ACC112 (cell line): ENCODE results near the gene MEF2A.

Experiments used
- H2AFZ ChIP-seq: fragments of 200-600 bp; sonication (generic); one replicate; pipeline ENCODE4 v1.6.0; 2017; ENCODE audit warnings: antibody characterized with exemption, low read length; ENCODE audit not compliant: unreplicated experiment
- H3K27ac ChIP-seq: fragments of 200-600 bp; sonication (generic); 2 replicates; pipeline ENCODE4 v1.5.1; 2014; ENCODE audit warnings: low read depth, mild to moderate bottlenecking, antibody characterized with exemption, low read length, moderate library complexity
- H3K27me3 ChIP-seq: fragments of 200-600 bp; sonication (generic); 2 replicates; pipeline ENCODE4 v1.6.1; 2014; ENCODE audit warnings: mild to moderate bottlenecking, antibody characterized with exemption, low read length, moderate library complexity, mixed read lengths; ENCODE audit not compliant: insufficient read depth
- H3K36me3 ChIP-seq: fragments of 200-600 bp; sonication (generic); 2 replicates; pipeline ENCODE4 v1.6.1; 2016; ENCODE audit warnings: mild to moderate bottlenecking, antibody characterized with exemption, low read length, moderate library complexity, mixed read lengths; ENCODE audit not compliant: insufficient read depth
- H3K4me1 ChIP-seq: fragments of 200-600 bp; sonication (generic); one replicate; pipeline ENCODE4 v1.6.1; 2016; ENCODE audit warnings: low read length, mixed read lengths; ENCODE audit not compliant: insufficient read depth, unreplicated experiment, control insufficient read depth
- H3K4me3 ChIP-seq: fragments of 200-600 bp; sonication (generic); 2 replicates; pipeline ENCODE4 v1.5.1; 2014; ENCODE audit warnings: mild to moderate bottlenecking, low read depth, low read length
- H3K79me2 ChIP-seq: fragments of 200-600 bp; sonication (generic); one replicate; pipeline ENCODE4 v1.6.0; 2016; ENCODE audit warnings: low read length; ENCODE audit not compliant: control insufficient read depth, unreplicated experiment, insufficient read depth

The MEF2A gene

GRCh38 chr15:99696096-99696495 is 130.3 kb downstream of the MEF2A start:
- Histone ChIP-seq H3K27me3 (no peaks in the 10 kb centered on the region), H3K4me1 (no peaks in the 10 kb centered on the region), H3K36me3 (peaks cover 19% of the 10 kb centered on the region), H3K79me2 (no peaks in the 10 kb centered on the region), H2AFZ (no peak overlapping the region), H3K27ac (no peak overlapping the region), H3K4me3 (no peak overlapping the region)

DNA sequence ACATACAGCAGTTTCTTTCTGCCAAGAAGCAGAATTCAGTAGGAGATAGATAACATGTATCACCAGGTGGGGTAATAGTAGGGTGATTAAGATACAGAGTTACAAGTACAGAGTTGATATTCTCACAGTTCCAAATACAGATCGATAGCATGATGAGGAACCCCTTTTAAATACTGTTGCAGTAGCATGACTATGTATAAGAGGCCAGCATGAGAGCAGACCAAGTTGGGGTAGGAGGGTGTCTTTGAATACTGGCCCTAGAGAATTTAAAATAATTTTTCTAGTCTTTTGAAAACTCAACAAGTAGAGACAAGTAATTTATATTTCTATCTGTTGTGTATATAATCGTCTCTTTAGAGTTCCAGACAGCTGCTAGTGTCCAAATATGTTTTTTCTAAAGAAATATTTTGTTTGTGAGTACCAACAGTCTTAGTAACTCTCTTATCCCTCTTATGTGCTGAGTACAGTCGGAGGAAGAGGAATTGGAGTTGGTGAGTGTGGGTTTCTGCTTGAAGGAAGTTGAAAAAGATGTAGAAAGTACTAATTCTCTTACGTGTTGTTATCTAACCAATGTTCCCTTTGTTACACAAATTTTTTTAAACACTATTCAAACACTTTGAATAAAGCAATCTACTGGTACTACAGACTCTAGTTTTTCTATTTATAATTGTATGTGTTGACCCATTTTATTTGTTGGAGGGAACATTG is 137.3 kb downstream of the MEF2A start:
- Histone ChIP-seq H3K4me1 (peaks cover 29% of the 10 kb centered on the region), H3K4me3 (peak overlapping the region; percentile 38; the same call in 1 of the 2 replicates), H3K27ac (peak overlapping the region; percentile 72), H3K79me2 (no peaks in the 10 kb centered on the region), H3K27me3 (no peaks in the 10 kb centered on the region), H2AFZ (no peak overlapping the region), H3K36me3 (no peaks in the 10 kb centered on the region)

DNA sequence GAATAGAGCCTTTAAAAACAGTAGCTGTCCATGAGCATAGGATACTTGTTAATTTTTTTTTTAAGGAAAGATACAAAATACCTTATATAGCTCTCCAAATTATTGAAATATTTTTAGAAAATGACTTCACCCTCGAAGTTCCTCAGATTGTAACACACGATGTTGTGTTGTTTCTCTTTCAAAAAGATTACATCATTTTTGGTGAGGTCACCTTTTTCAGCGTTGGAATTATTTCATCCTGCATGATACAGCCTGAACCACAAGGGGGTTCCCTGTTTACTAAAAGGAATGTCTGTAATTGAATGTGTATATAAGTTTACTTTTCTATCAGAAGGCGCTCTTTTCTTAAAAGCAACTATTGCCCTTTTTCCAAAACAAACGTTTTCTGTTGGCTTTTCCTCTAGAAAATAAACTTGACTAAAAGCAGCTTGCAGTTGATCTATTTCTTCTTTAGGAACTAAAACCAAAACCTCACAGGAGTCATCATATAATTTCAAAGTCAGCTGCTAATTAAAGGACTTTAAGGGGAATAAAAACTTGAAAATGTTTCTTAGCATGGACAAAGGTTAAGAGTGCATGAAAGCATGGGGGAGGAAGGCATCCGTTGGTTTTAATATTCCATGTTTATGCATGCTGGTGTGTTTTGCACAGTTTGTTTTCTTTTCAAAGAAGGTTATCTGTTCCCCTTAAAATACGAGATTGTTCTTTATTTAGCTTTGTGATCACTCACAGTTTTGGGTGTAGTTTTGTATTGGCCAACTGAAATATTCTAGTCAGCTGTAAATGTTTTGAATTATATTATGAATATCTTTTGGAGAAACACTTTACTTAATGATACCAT is 138.0 kb downstream of the MEF2A start:
- Histone ChIP-seq H3K27me3 (no peaks in the 10 kb centered on the region), H3K4me3 (peak overlapping the region; percentile 60), H3K36me3 (no peaks in the 10 kb centered on the region), H3K4me1 (peaks cover 36% of the 10 kb centered on the region), H3K79me2 (no peaks in the 10 kb centered on the region), H3K27ac (peak overlapping the region; percentile 72), H2AFZ (peak overlapping the region; percentile 37)

DNA sequence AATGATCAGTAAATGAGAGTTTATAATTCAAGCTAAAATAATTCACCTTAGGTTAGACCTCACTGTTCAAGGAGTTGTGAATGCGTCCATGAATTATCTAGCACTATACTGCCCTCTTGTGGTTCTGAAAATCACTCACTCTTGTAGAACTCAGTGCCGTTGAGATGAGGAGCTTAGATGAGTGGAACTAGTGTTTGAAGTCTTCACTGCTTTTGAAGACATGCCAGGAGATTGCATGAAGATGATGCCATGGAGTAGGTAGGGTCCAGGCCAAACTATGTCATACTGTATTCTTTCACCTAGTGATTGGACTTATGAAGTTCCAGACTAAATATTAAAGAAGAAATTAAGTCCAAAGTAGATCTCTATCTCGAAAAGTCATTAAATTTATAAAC is 138.7 kb downstream of the MEF2A start:
- Histone ChIP-seq H3K4me3 (no peak overlapping the region), H3K36me3 (no peaks in the 10 kb centered on the region), H3K27ac (peak overlapping the region; percentile 51; the same call in 1 of the 2 replicates), H3K79me2 (no peaks in the 10 kb centered on the region), H2AFZ (no peak overlapping the region), H3K27me3 (no peaks in the 10 kb centered on the region), H3K4me1 (peaks cover 42% of the 10 kb centered on the region)

GRCh38 chr15:99706557-99707303 is 140.9 kb downstream of the MEF2A start:
- Histone ChIP-seq H3K4me1 (peaks cover 46% of the 10 kb centered on the region), H3K4me3 (peak overlapping the region; percentile 58), H3K27ac (peak overlapping the region; percentile 59), H2AFZ (peak overlapping the region; percentile 13), H3K79me2 (no peaks in the 10 kb centered on the region), H3K27me3 (no peaks in the 10 kb centered on the region), H3K36me3 (0 out of 2 replicates have a peak, but pooled peaks cover 5% of the 10 kb centered on the region)

GRCh38 chr15:99707473-99708270 is 141.9 kb downstream of the MEF2A start:
- Histone ChIP-seq H3K4me3 (peak overlapping the region; percentile 58), H3K4me1 (peaks cover 46% of the 10 kb centered on the region), H2AFZ (no peak overlapping the region), H3K27me3 (no peaks in the 10 kb centered on the region), H3K79me2 (no peaks in the 10 kb centered on the region), H3K27ac (peak overlapping the region; percentile 59), H3K36me3 (0 out of 2 replicates have a peak, but pooled peaks cover 5% of the 10 kb centered on the region)

- peak overlapping the region; percentile 58 for H3K4me3 ChIP-seq
- H3K27ac ChIP-seq = peak overlapping the region; percentile 59
- peaks cover 9% of the 10 kb centered on the region for H3K36me3 ChIP-seq
- no peaks in the 10 kb centered on the region for H3K79me2 ChIP-seq
- peaks cover 38% of the 10 kb centered on the region for H3K4me1 ChIP-seq
- H2AFZ ChIP-seq = no peak overlapping the region
- no peaks in the 10 kb centered on the region for H3K27me3 ChIP-seq
These were observed 142.8 kb downstream of the MEF2A start for GRCh38 chr15:99708563-99708962.

- Histone ChIP-seq H3K79me2 (no peaks in the 10 kb centered on the region), H3K36me3 (peaks cover 9% of the 10 kb centered on the region), H3K4me3 (peak overlapping the region; percentile 58; the same call in 1 of the 2 replicates), H3K27me3 (no peaks in the 10 kb centered on the region), H3K4me1 (peaks cover 33% of the 10 kb centered on the region), H3K27ac (peak overlapping the region; percentile 59), H2AFZ (no peak overlapping the region)
These were observed 143.6 kb downstream of the MEF2A start for GRCh38 chr15:99709243-99709986.

- Histone ChIP-seq H3K27me3 (no peaks in the 10 kb centered on the region), H3K4me1 (peaks cover 31% of the 10 kb centered on the region), H3K36me3 (peaks cover 16% of the 10 kb centered on the region), H3K4me3 (no peak overlapping the region), H3K79me2 (no peaks in the 10 kb centered on the region), H2AFZ (no peak overlapping the region), H3K27ac (no peak overlapping the region)
These were observed 145.8 kb downstream of the MEF2A start for GRCh38 chr15:99711625-99712024.
